Right atrium auricular region (tissue), 2 donors: ENCODE results near the gene VPS11. TPM values are rescaled to one million over a fixed set of nuclear protein-coding genes. Genes with fewer than 3 reads are reported as not detected.

Source experiments
- DNase-seq: peaks from one replicate; pipeline ENCODE4 v3.0.0-alpha.2; 2019; ENCODE audit warnings: low spot score
- H3K27ac ChIP-seq, 2 donors: fragments of 200-600 bp; sonication (generic); 1 replicate in 1 of 2; 2 replicates in 1 of 2; pipeline ENCODE4 v1.5.1; 2016 to 2019
- H3K27me3 ChIP-seq, 2 donors: fragments of 200-600 bp; sonication (generic); one replicate each; pipeline versions ENCODE4 v1.5.1 to v1.6.0; 2017 to 2019
- H3K36me3 ChIP-seq: fragments of 200-600 bp; sonication (generic); one replicate; pipeline ENCODE4 v1.5.1; 2016
- H3K4me1 ChIP-seq, 2 donors: fragments of 200-600 bp; sonication (generic); one replicate each; pipeline versions ENCODE4 v1.5.1 to v1.6.0; 2017 to 2019
- H3K4me3 ChIP-seq, 2 donors: fragments of 200-600 bp; sonication (generic); 1 replicate in 1 of 2; 2 replicates in 1 of 2; pipeline ENCODE4 v1.5.1; 2017 to 2019; ENCODE audit warnings: mild to moderate bottlenecking in 1 of 2, moderate library complexity in 1 of 2
- H3K9me3 ChIP-seq, 2 donors: fragments of 200-600 bp; sonication (generic); one replicate each; pipeline ENCODE4 v1.5.1; 2019
- total RNA-seq, 2 donors: library from RNA; depleted of rRNA; stranded (reverse); fragments of >200 nt; gene quantifications; one replicate each; pipeline ENCODE4 v1.1.0, GENCODE V29; 2016
- TF ChIP-seq, protein P1 (sequence below), 2 donors: fragments of 200-600 bp; sonication (generic); IDR thresholded peaks; one replicate each; pipeline ENCODE4 v1.5.1; 2019; ENCODE audit warnings: antibody characterized with exemption in 2 of 2

The VPS11 gene
- total RNA-seq, 2 donors from 2014 or later, result 22.0 to 23.7 TPM

DNA sequence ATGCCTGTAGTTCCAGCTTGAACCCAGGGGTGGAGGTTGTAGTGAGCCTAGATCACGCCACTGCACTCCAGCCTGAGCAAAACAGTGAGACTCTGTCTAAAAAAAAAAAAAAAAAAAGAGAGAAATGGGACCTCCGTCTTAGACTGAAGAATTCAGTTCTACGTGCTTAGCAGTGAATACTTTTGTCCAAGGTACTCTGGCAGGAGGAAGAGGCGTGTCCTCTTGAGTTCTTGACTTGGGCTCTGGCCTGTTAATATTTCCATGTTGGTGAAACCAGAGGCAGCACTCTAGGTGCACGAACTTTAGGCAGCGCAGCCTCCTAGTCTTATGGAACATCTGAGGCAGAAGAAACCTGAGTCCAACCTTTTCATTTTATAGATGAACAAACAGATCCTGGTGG, 19.5 kb downstream of the VPS11 start:
- no peaks in the 10 kb centered on the region for H3K27me3 ChIP-seq
- DNase-seq, result no peak
- peaks cover 3% of the 10 kb centered on the region for H3K36me3 ChIP-seq
- TF ChIP-seq, protein P1, sequence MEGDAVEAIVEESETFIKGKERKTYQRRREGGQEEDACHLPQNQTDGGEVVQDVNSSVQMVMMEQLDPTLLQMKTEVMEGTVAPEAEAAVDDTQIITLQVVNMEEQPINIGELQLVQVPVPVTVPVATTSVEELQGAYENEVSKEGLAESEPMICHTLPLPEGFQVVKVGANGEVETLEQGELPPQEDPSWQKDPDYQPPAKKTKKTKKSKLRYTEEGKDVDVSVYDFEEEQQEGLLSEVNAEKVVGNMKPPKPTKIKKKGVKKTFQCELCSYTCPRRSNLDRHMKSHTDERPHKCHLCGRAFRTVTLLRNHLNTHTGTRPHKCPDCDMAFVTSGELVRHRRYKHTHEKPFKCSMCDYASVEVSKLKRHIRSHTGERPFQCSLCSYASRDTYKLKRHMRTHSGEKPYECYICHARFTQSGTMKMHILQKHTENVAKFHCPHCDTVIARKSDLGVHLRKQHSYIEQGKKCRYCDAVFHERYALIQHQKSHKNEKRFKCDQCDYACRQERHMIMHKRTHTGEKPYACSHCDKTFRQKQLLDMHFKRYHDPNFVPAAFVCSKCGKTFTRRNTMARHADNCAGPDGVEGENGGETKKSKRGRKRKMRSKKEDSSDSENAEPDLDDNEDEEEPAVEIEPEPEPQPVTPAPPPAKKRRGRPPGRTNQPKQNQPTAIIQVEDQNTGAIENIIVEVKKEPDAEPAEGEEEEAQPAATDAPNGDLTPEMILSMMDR (IDR thresholded peaks at IDR 0.05), result no peak
- peaks cover 0 to 18% of the 10 kb centered on the region in 2 donors for H3K4me1 ChIP-seq
- H3K9me3 ChIP-seq, result no peaks in the 10 kb centered on the region
- H3K4me3 ChIP-seq, result no peak overlapping the region
- no peak overlapping the region for H3K27ac ChIP-seq

DNA sequence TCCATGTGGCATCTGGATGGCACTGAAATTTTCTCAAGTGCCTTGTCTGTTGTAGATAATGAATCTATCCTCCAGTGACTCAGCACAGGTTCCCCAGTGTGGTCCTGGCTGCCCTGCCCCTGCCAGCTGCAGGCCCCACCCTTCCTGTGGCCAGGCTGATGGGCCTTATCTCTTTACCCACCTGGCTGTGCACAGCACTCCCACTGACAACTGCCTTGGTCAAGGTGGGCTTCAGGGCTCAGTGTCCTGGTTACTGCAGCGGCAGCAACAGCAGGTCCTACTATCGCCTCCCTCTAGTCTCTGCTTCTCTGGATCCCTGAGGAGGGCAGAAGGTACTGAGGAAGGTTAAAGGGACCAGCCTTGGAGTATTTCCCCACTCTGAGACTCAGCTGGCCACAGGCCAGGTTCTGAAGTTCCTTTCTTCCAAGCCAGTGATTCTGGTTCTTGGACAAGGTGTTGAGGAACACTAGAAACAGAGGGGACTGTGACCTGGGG, 20.2 kb downstream of the VPS11 start:
- H3K36me3 ChIP-seq, result peaks cover 6% of the 10 kb centered on the region
- H3K4me1 ChIP-seq, result peaks cover 0 to 22% of the 10 kb centered on the region in 2 donors
- DNase-seq, result no peak
- H3K4me3 ChIP-seq, result no peak overlapping the region
- H3K27me3 ChIP-seq, result no peaks in the 10 kb centered on the region
- H3K27ac ChIP-seq, result no peak overlapping the region
- H3K9me3 ChIP-seq, result no peaks in the 10 kb centered on the region
- TF ChIP-seq, protein P1 (IDR thresholded peaks at IDR 0.05), result no peak

DNA sequence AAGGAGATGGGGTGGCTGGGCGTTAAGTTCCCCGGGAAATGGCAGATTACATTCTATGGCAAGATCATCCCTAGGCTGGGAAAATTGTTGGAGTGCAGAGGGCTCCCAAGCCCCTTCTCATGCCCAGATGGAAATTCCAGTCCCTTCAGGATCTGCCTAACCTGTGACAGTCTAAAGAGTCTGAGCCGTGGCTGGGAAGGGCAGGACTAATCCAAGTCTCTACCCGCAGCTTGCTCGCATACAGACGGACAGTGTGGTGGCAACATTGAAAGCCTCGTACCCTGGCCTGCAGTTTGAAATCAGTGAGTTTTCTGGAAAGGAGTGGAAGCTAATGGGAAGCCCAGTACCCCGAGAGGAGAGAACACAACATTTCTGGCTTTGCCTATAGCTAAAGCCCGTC, 20.8 kb downstream of the VPS11 start:
- no peak for DNase-seq
- peaks cover 6% of the 10 kb centered on the region for H3K36me3 ChIP-seq
- no peaks in the 10 kb centered on the region for H3K9me3 ChIP-seq
- H3K4me3 ChIP-seq, result no peak overlapping the region
- peaks cover 0 to 28% of the 10 kb centered on the region in 2 donors for H3K4me1 ChIP-seq
- no peaks in the 10 kb centered on the region for H3K27me3 ChIP-seq
- H3K27ac ChIP-seq, result no peak overlapping the region
- TF ChIP-seq, protein P1 (IDR thresholded peaks at IDR 0.05), result no peak

DNA sequence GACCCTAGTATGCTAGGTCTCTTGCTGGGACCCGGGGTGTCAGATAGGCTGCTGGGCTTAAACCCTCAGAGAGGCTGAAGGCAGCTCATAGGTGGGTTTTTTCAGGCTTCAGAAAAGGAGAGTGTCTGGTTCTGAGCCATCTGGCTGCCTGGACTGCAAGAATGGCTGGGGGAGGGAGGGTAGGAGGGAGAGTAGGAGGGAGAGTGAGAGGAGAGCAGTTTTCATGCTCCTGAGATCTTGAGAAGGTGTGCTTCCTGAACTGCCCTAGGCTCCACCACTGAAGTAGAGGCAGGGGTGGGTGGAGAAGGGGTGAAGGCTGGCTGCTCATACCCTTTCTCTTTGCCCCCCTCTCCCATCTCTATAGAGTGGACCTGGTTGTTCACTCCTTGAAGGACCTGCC, 21.7 kb downstream of the VPS11 start:
- Histone ChIP-seq H3K4me3 (no peak overlapping the region), H3K27ac (no peak overlapping the region), H3K36me3 (peaks cover 6% of the 10 kb centered on the region), H3K9me3 (no peaks in the 10 kb centered on the region), H3K27me3 (no peaks in the 10 kb centered on the region), H3K4me1 (peaks cover 0 to 34% of the 10 kb centered on the region in 2 donors)
- TF ChIP-seq, protein P1 (IDR thresholded peaks at IDR 0.05), result no peak
- DNase-seq, result no peak

DNA sequence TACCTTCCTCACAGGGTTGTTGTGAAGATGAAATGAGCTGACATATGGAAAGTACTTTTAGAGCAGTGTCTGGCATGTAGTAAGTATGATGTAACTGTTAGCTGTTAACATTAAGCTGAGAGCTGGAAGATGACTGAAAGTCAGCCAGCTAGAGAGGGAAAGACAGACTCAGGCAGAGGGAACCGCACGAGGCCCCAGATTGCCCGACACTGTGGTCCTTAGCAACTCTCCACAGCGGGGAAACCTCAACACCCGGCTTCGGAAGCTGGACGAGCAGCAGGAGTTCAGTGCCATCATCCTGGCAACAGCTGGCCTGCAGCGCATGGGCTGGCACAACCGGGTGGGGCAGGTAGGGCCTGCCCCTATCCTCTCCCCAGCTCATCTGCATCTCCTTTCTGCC, 23.6 kb downstream of the VPS11 start:
- no peak for DNase-seq

More for the DNA sequence above, 23.6 kb downstream of the VPS11 start:
- H3K4me1 ChIP-seq, result peaks cover 0 to 28% of the 10 kb centered on the region in 2 donors
- H3K4me3 ChIP-seq, result no peak overlapping the region
- TF ChIP-seq, protein P1 (IDR thresholded peaks at IDR 0.05), result no peak
- no peaks in the 10 kb centered on the region for H3K9me3 ChIP-seq
- H3K36me3 ChIP-seq, result peaks cover 6% of the 10 kb centered on the region
- H3K27ac ChIP-seq, result no peak overlapping the region
- no peaks in the 10 kb centered on the region for H3K27me3 ChIP-seq
